ENCODE measurements around the gene KRTAP10-3.

DNA sequence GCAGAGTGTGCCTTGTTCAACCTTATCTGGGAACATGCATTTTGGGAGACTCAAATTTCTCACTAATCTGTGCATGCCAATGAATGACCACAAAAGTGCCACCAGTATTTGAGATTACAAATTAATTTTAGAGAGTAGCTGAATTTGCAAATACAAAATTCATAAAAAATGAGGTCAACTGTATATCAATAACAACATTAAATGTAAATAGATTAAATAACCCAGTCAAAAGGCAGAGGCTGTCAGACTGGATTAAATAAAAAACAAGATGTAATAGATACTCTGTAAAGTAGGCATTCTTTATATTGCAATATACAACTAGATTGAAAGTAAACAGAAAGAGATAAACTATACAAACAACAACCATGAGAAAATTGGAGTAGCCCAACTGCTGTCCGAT is 5.5 kb upstream of the KRTAP10-3 start:
- TF ChIP-seq, protein P1, sequence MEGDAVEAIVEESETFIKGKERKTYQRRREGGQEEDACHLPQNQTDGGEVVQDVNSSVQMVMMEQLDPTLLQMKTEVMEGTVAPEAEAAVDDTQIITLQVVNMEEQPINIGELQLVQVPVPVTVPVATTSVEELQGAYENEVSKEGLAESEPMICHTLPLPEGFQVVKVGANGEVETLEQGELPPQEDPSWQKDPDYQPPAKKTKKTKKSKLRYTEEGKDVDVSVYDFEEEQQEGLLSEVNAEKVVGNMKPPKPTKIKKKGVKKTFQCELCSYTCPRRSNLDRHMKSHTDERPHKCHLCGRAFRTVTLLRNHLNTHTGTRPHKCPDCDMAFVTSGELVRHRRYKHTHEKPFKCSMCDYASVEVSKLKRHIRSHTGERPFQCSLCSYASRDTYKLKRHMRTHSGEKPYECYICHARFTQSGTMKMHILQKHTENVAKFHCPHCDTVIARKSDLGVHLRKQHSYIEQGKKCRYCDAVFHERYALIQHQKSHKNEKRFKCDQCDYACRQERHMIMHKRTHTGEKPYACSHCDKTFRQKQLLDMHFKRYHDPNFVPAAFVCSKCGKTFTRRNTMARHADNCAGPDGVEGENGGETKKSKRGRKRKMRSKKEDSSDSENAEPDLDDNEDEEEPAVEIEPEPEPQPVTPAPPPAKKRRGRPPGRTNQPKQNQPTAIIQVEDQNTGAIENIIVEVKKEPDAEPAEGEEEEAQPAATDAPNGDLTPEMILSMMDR (conservative IDR thresholded peaks at IDR 0.05; ENCODE audit: low read depth, low read length) = no peak
- TF ChIP-seq EZH2 (IDR thresholded peaks at IDR 0.05; ENCODE audit: low read length, unreplicated experiment) = no peak
- no peak for TF ChIP-seq EZH2phosphoT487 (IDR thresholded peaks at IDR 0.05; ENCODE audit: borderline replicate concordance, low read length)

All from PC-3 (cell line).